Coronary artery (tissue), 2 donors: ENCODE results near the gene FANCD2OS.

ENCODE experiments used
- DNase-seq: peaks from one replicate; pipeline ENCODE4 v3.0.0-alpha.2; 2017; ENCODE audit warnings: low spot score
- H3K27ac ChIP-seq, 2 donors: fragments of 200-600 bp; sonication (generic); one replicate each; pipeline ENCODE4 v1.5.1; 2016 to 2019
- H3K4me3 ChIP-seq: fragments of 200-600 bp; sonication (generic); 2 replicates; pipeline ENCODE4 v1.5.1; 2016; ENCODE audit warnings: mild to moderate bottlenecking, moderate library complexity
- TF ChIP-seq, protein P1 (sequence below): fragments of 200-600 bp; sonication (generic); IDR thresholded peaks from one replicate; pipeline ENCODE4 v1.5.1; 2019; ENCODE audit warnings: antibody characterized with exemption

FANCD2OS gene

DNA sequence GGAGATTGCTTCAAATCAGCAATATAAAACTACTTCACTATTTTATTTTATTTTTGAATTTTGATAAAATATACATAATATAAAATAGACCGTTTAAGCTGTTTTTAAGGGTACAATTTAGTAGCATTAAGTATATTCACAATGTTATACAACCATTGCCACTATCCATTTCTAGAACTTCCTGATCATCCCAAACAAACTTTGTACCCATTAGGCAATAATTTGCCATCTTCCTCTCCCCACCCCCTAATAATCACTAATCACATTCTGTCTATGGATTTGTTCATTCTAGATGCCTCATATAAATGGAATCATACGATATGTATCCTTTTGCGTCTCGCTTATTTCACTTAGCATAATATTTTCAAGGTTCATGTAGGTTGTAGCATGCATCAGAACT lies 53.0 kb downstream of the FANCD2OS start:
- Histone ChIP-seq H3K27ac (no peak overlapping the region), H3K4me3 (no peak overlapping the region)
- no peak for DNase-seq
- TF ChIP-seq, protein P1, sequence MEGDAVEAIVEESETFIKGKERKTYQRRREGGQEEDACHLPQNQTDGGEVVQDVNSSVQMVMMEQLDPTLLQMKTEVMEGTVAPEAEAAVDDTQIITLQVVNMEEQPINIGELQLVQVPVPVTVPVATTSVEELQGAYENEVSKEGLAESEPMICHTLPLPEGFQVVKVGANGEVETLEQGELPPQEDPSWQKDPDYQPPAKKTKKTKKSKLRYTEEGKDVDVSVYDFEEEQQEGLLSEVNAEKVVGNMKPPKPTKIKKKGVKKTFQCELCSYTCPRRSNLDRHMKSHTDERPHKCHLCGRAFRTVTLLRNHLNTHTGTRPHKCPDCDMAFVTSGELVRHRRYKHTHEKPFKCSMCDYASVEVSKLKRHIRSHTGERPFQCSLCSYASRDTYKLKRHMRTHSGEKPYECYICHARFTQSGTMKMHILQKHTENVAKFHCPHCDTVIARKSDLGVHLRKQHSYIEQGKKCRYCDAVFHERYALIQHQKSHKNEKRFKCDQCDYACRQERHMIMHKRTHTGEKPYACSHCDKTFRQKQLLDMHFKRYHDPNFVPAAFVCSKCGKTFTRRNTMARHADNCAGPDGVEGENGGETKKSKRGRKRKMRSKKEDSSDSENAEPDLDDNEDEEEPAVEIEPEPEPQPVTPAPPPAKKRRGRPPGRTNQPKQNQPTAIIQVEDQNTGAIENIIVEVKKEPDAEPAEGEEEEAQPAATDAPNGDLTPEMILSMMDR, result no peak
